ENCODE results near the gene NDUFAF2.

The NDUFAF2 gene

GRCh38 chr5:61137835-61138234, 192.8 kb downstream of the NDUFAF2 start:
- DNase-seq: no peak

- DNase-seq: no peak
Observed at GRCh38 chr5:61139094-61139873, 194.3 kb downstream of the NDUFAF2 start.

GRCh38 chr5:61139931-61140330, 194.9 kb downstream of the NDUFAF2 start:
- DNase-seq: no peak

- DNase-seq: no peak
Observed at GRCh38 chr5:61141801-61142200, 196.8 kb downstream of the NDUFAF2 start.

- DNase-seq: no peak
Observed at GRCh38 chr5:61142391-61142790, 197.4 kb downstream of the NDUFAF2 start.

- no peak for DNase-seq
Observed at GRCh38 chr5:61142811-61143210, 197.8 kb downstream of the NDUFAF2 start.

GRCh38 chr5:61148515-61148914, 203.5 kb downstream of the NDUFAF2 start:
- no peak for DNase-seq

GRCh38 chr5:61151893-61152292, 206.9 kb downstream of the NDUFAF2 start:
- no peak for DNase-seq

- DNase-seq: no peak
Observed at GRCh38 chr5:61159070-61159469, 214.1 kb downstream of the NDUFAF2 start.

- no peak for DNase-seq
Observed at GRCh38 chr5:61159836-61160235, 214.8 kb downstream of the NDUFAF2 start.

GRCh38 chr5:61160497-61160896, 215.5 kb downstream of the NDUFAF2 start:
- DNase-seq: no peak

GRCh38 chr5:61162010-61162831, 217.2 kb downstream of the NDUFAF2 start, which contains the start of gene SMIM15:
Gene SMIM15 (minus strand): TSS chr5:61162468. CDS start chr5:61160171, 2,297 bp downstream.
- peak; percentile 93 for DNase-seq

GRCh38 chr5:61162832-61163567, 218.0 kb downstream of the NDUFAF2 start:
- no peak for DNase-seq

- DNase-seq: no peak
Observed at GRCh38 chr5:61163905-61164304, 218.9 kb downstream of the NDUFAF2 start.

GRCh38 chr5:61167382-61167781, 222.4 kb downstream of the NDUFAF2 start:
- no peak for DNase-seq

- DNase-seq: no peak
Observed at GRCh38 chr5:61168951-61169350, 223.9 kb downstream of the NDUFAF2 start.

GRCh38 chr5:61171479-61171878, 226.5 kb downstream of the NDUFAF2 start:
- DNase-seq: no peak

- no peak for DNase-seq
Observed at GRCh38 chr5:61176631-61177030, 231.6 kb downstream of the NDUFAF2 start.

- no peak for DNase-seq
Observed at GRCh38 chr5:61177070-61177469, 232.1 kb downstream of the NDUFAF2 start.

- no peak for DNase-seq
Observed at GRCh38 chr5:61177716-61178115, 232.7 kb downstream of the NDUFAF2 start.

GRCh38 chr5:61178702-61179101, 233.7 kb downstream of the NDUFAF2 start:
- DNase-seq: no peak

GRCh38 chr5:61180886-61181285, 235.9 kb downstream of the NDUFAF2 start:
- DNase-seq: no peak

GRCh38 chr5:61182449-61182848, 237.4 kb downstream of the NDUFAF2 start:
- no peak for DNase-seq

All from activated effector memory CD4-positive, alpha-beta T cell treated with anti-CD3 and anti-CD28 coated beads, Interleukin-2, amount 50 U/mL, for 16 hours (primary cell).